ENCODE data around the gene SPATA33.
"Not testable (repeated sequence)": the region's sequence is repeated elsewhere in the genome, so short reads cannot be mapped to it uniquely, and the experiment has no call there.

SPATA33 gene

DNA sequence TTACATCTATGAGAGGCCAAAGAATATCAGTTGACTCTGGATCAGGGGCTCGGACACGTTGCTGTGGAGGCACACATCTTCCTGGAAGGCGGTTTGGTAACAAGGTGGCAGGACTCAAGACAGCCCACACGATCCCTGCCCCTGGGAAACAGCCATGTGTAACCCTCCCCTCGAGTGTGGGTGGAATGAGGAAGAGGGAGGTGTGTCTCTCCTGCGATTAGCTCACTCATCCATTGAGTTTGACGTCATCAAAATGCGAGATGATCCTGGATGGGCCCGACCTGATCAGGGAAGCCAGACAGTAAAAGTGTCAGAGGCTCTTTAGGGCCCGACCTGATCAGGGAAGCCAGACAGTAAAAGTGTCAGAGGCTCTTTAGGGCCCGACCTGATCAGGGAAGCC is 6.6 kb downstream of the SPATA33 start:
- DNase-seq (ENCODE audit: low read depth), result not testable (repeated sequence)

DNA sequence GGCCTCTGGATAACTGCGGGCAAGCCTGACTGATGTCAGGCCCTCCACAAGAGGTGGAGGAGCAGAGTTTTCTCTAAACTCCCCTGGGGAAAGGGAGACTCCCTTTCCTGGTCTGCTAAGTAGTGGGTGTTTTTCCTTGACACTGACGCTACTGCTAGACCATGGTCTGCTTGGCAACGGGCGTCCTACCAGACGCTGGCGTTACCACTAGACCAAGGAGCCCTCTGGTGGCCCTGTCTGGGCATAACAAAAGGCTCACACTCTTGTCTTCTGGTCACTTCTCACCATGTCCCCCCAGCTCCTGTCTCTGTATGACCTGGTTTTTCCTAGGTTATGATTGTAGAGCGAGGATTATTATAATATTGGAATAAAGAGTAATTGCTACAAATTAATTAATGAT is 9.4 kb downstream of the SPATA33 start:
- not testable (repeated sequence) for DNase-seq (ENCODE audit: low read depth)

DNA sequence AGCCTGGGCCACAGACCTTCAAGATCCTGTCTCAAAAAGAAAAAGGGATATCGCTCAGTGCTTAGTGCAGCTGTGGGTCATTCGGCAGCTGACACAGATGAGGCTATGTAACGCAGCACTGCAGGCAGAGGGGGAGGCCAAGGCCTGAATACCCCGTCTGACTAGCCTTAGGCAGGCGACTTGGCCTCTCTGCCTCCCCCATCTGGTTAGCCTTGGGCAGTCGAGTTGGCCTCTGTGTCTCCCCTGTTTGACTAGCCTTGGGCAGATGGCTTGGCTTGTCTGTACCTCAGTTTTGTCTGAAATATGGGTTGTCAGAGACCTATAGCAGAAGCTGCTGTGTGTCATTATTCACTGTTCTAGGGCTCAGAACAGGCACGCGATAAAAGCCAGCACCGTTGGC is 10.0 kb downstream of the SPATA33 start:
- DNase-seq (ENCODE audit: low read depth), result no peak

DNA sequence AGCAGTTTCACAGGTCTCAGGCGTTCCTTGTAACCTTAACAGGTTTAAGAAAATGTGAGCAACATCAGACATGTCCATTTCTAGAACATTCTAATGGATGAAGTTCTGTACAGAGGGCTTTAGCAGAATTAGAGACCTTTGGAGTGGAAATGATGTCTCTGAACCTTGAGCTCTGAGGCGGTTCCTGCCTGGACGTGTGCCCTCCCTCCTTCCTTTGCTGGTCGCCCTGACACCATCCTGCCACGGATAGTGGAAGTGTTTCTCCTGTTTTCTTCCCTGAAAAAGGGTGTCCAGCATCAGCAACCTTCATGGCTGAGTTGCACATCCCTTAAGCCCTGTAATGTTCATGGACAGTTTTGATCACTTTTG is 11.1 kb downstream of the SPATA33 start:
- no peak for DNase-seq (ENCODE audit: low read depth)

DNA sequence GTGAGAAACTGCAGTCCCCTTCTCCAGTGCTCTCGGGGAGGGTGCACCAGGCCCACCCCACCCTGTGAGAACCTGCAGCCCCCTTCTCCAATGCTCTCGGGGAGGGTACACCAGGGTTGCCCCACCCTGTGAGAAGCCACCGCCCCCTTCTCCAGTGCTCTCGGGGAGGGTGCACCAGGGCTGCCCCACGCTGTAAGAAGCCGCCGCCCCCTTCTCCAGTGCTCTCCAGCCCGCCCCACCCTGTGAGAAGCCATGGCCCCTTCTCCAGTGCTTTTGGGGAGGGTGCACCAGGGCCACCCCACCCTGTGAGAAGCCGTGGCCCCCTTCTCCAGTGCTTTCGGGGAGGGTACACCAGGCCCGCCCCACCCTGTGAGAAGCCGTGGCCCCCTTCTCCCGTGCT is 12.1 kb downstream of the SPATA33 start:
- no peak for DNase-seq (ENCODE audit: low read depth)

GRCh38 chr16:89670496-89671431 is 13.1 kb downstream of the SPATA33 start:
- DNase-seq (ENCODE audit: low read depth), result no peak

- DNase-seq (ENCODE audit: low read depth), result not testable (repeated sequence)
These were observed 13.9 kb downstream of the SPATA33 start for GRCh38 chr16:89671565-89671964.

GRCh38 chr16:89672177-89672941 is 14.7 kb downstream of the SPATA33 start:
- no peak for DNase-seq (ENCODE audit: low read depth)

DNA sequence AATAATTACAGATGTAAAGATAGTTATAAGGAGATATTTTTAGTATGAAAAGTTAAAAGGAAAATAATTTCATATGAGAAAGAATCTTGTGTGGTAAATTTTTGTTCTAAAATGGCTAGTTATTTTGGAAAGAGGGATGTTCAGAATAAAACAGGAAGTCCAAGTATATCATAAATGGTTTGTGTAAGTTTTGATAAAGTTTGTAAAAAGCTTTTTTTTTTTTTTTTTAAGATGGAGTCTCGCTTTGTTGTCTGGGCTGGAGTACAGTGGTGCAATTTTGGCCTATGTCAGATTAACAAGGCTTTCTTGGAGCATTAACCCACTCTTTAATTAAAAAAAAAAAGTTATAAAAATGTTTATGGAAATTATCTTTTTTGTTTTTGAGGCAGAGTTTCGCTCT is 20.6 kb downstream of the SPATA33 start:
- no peak for DNase-seq (ENCODE audit: low read depth)

DNA sequence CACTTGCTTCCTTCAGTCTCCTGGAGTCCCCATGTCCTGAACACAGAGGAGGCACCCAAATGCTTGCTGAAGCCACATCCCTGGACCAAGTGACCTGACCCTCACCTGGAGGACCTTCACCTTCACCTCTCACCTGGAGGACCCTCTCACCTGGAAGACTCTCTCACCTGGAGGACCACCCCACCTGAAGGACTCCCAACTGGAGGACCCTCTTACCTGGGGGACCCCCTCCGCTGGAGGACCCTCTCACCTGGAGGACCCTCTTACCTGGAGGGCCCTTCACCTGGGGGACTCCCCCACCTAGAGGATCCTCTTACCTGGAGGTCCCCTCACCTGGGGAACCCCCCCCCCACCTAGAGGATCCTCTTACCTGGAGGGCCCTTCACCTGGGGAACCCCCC is 28.3 kb downstream of the SPATA33 start:
- no peak for DNase-seq (ENCODE audit: low read depth)

DNA sequence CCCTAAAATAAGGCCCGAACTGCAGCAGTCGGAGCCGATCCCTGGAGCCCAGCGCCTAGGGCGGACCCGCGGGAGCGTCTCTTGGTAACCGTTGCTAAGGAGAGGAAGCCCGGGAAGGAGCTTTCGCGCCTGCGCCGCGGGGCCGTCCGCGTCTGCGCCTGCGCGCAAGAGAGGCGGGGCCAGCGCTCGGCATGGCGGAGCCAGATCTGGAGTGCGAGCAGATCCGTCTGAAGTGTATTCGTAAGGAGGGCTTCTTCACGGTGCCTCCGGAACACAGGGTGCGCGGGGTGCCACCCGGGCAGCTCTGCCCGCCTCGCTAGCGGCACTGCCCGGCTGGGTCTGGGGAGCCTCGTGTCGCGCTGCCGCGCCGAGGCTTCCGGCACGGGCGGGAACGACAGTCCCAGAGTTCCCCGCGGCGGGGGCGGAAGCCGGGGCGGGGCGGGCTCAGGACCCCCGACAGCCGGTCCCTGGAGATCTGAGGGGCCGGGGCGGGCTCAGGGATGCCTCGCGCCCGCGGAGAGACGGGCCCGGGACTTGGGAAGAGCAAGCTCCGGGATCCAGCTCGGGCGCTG is 29.0 kb downstream of the SPATA33 start, which contains the start of gene CDK10:
CDK10 (plus strand) TSS at position 170 of the 572 bp plus-strand sequence; CDS start at position 192, 22 bp downstream.
- no peak for DNase-seq (ENCODE audit: low read depth)

GRCh38 chr16:89687092-89687940 is 29.7 kb downstream of the SPATA33 start:
- no peak for DNase-seq (ENCODE audit: low read depth)

DNA sequence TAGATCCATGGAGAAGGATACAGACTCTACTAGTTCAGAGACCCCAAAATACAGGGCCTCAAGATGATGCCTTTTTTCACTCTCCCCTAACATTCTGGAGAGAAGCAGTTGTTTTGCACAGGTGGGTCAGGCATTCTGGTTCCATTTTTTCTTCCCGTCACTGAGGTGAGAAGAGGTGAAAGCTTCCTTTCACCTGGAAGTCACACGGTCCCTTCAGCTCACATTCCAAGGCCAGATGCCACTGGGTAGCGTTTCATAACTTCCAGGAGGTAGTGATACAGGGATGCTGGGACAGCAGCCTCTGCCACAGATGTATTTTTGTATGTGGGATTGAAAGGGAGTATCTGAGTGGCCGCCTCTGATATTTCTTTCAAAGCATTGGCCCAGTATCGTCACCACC is 30.8 kb downstream of the SPATA33 start:
- no peak for DNase-seq (ENCODE audit: low read depth)

DNA sequence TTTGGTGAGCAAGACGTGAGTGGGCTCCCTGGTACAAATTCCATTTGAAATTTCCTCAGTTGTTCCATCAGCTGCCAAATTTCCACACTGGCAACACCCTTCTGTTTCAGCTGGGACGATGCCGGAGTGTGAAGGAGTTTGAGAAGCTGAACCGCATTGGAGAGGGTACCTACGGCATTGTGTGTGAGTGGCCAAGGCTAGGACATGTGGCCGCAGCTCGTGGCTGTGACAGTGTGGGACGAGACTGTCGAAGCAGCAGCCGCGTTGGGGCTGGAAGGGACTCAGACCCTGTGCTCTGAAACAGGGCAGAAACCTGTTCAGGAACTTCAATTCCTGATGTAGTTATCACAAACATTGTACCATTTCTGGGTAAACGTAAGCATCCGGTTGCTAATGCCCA is 31.5 kb downstream of the SPATA33 start:
- DNase-seq (ENCODE audit: low read depth), result no peak

DNA sequence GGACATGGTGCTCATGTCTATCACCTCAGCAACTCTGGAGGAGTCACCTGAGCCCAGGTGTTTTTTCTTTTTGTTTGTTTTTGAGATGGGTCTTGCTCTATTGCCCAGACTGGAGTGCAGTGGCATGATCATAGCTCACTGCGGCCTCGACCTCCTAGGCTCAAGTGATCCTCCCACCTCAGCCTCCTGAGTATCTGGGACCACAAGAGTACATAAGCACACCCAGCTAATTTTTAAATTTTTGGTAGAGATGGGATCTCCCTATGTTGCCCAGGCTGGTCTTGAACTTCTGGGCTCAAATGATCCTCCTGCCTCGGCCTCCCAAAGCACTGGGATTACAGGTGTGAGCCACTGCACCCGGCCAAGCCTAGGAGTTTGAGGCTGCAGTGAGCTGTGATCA is 32.0 kb downstream of the SPATA33 start:
- not testable (repeated sequence) for DNase-seq (ENCODE audit: low read depth)

GRCh38 chr16:89690392-89690901 is 32.8 kb downstream of the SPATA33 start:
- DNase-seq (ENCODE audit: low read depth), result no peak

DNA sequence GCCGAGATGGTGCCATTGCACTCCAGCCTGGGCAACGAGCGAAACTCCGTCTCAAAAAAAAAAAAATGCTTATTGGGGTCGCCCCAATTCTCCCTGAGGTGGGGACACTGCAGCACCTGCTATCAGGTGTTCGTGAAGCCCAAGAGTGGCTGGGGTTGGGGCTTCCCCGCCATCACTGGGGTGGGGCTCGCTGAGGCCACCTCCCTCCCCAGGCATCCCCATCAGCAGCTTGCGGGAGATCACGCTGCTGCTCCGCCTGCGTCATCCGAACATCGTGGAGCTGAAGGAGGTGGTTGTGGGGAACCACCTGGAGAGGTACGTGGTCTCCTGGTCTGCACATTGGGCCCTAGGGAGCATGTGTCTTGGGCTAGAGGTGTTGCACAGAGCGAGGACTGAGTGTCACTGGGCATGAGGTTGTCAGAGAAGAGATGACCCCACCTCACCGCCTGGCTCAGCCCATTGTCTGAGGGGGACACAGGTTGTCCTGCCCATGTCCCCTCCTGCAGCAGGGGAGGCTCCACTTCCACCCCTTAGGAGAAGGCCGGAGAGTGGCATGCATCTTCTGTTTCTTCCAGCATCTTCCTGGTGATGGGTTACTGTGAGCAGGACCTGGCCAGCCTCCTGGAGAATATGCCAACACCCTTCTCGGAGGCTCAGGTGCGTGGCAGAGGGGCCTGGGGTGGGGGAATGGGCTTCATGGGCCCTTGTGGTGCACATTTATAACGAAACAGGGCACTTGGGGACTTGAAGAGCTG is 33.8 kb downstream of the SPATA33 start:
- DNase-seq (ENCODE audit: low read depth), result no peak

- DNase-seq (ENCODE audit: low read depth), result no peak
These were observed 34.4 kb downstream of the SPATA33 start for GRCh38 chr16:89691986-89692569.

- no peak for DNase-seq (ENCODE audit: low read depth)
These were observed 35.7 kb downstream of the SPATA33 start for GRCh38 chr16:89693289-89693731.

Measured in non-pigmented ciliary epithelial cell (primary cell).